Tibial nerve (tissue), 3 donors: ENCODE results near the gene SLCO2A1.

Source experiments
- POLR2A ChIP-seq, 2 donors: fragments of 450-650 bp; IDR thresholded peaks; one replicate each; pipeline ENCODE4 v1.6.1; 2017; ENCODE audit warnings: antibody characterized with exemption in 2 of 2, mild to moderate bottlenecking in 2 of 2, moderate library complexity in 2 of 2
- TF ChIP-seq, protein P1 (sequence below), 5 experiments: fragments of 200-600 bp in 3 of 5; fragments of 450-650 bp in 2 of 5; sonication (generic) in 3 of 5; IDR thresholded peaks; one replicate each; pipeline ENCODE4 v1.5.1; 2016 to 2019; ENCODE audit warnings: antibody characterized with exemption in 5 of 5, mild to moderate bottlenecking in 3 of 5, moderate library complexity in 2 of 5

DNA sequence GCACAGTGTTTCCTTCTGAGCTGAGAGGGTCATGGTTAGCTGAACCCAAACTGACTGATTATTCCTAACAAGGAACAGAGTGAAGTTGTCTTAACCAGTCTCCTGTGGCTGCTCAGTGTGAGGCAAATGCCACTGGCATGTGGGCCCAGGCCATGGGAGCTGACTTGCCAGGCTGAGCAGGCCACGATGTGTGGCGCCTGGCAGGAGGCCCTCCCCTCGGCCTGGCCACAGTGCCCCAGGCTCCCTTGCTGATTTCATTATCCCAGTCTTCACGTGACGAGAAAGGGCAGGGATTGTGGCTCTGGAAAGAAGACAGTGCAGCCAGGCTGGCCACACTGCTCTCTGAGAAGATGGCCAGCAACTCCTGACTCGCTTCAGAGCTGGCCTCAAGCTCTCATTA is 58.8 kb downstream of the SLCO2A1 start:
- no peak for TF ChIP-seq POLR2A (IDR thresholded peaks at IDR 0.05)
- TF ChIP-seq, protein P1, sequence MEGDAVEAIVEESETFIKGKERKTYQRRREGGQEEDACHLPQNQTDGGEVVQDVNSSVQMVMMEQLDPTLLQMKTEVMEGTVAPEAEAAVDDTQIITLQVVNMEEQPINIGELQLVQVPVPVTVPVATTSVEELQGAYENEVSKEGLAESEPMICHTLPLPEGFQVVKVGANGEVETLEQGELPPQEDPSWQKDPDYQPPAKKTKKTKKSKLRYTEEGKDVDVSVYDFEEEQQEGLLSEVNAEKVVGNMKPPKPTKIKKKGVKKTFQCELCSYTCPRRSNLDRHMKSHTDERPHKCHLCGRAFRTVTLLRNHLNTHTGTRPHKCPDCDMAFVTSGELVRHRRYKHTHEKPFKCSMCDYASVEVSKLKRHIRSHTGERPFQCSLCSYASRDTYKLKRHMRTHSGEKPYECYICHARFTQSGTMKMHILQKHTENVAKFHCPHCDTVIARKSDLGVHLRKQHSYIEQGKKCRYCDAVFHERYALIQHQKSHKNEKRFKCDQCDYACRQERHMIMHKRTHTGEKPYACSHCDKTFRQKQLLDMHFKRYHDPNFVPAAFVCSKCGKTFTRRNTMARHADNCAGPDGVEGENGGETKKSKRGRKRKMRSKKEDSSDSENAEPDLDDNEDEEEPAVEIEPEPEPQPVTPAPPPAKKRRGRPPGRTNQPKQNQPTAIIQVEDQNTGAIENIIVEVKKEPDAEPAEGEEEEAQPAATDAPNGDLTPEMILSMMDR (IDR thresholded peaks at IDR 0.05): no peak
